Mucosa of rectum (tissue), 2 donors: Measurements from ENCODE around the gene TGM4.

ENCODE experiments used
- H3K27ac ChIP-seq, 2 donors: one replicate each; pipeline ENCODE4 v1.7.0; 2013; ENCODE audit warnings: inconsistent platforms in 2 of 2, low read depth in 2 of 2, low read length in 2 of 2
- H3K27me3 ChIP-seq, 2 donors: one replicate each; pipeline ENCODE4 v1.7.0; 2013; ENCODE audit warnings: low read length in 2 of 2; ENCODE audit not compliant: control insufficient read depth in 2 of 2, insufficient read depth in 2 of 2
- H3K36me3 ChIP-seq, 2 donors: one replicate each; pipeline ENCODE4 v1.7.0; 2013; ENCODE audit warnings: low read length in 2 of 2; ENCODE audit not compliant: control insufficient read depth in 2 of 2, insufficient read depth in 2 of 2
- H3K4me1 ChIP-seq, 2 donors: one replicate each; pipeline ENCODE4 v1.7.0; 2013; ENCODE audit warnings: low read length in 2 of 2, mild to moderate bottlenecking in 1 of 2; ENCODE audit not compliant: control insufficient read depth in 2 of 2, insufficient read depth in 2 of 2
- H3K4me3 ChIP-seq, 2 donors: one replicate each; pipeline ENCODE4 v1.7.0; 2013; ENCODE audit warnings: low read length in 2 of 2
- H3K9ac ChIP-seq, 2 donors: one replicate each; pipeline ENCODE4 v1.7.0; 2013; ENCODE audit warnings: low read length in 2 of 2, low read depth in 1 of 2, mild to moderate bottlenecking in 1 of 2
- H3K9me3 ChIP-seq, 2 donors: one replicate each; pipeline ENCODE4 v1.7.0; 2013; ENCODE audit warnings: low read length in 2 of 2; ENCODE audit not compliant: control insufficient read depth in 2 of 2
- donor health status: healthy.
- donor health status: Normal muscosa, but diverticular disease.

The TGM4 gene

DNA sequence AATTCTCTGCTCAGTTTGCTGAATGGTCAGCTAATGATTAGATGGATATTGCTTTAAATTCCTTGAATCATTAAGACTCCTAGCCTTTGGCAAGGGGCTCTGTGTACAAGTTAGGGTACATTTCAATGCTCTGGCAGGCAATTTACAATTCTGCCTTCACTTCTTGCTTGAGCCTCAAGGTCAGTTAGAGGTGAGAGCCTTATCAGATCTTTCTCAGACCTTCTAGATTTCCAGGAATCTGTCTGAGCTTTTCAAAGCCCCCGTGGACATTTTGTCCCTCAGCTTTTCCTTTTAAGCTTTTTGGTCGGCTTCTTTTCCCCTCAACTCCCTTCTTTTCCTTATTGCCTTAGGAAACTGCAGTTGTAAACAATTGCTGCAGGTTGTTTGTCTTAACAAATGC is 34.7 kb downstream of the TGM4 start:
- Histone ChIP-seq H3K4me1 (no peaks in the 10 kb centered on the region), H3K27ac (no peak overlapping the region), H3K4me3 (no peak overlapping the region), H3K27me3 (no peaks in the 10 kb centered on the region), H3K9me3 (no peaks in the 10 kb centered on the region), H3K9ac (no peak overlapping the region), H3K36me3 (no peaks in the 10 kb centered on the region)

DNA sequence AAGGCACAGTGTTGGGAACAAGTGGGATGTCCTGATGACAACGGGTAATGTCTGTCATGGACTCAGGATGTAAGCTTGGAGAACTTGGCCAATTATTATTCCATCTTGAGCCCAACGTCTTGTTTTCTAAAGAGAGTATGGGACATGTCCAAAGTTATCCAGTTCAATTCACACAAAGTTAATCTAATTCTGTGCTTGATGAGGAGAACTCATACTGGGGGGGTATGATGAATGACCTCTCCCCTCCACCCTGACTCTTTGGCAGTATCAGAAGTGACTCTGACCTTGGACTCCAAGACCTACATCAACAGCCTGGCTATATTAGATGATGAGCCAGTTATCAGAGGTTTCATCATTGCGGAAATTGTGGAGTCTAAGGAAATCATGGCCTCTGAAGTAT is 36.3 kb downstream of the TGM4 start:
- no peaks in the 10 kb centered on the region for H3K4me1 ChIP-seq
- H3K27ac ChIP-seq: no peak overlapping the region
- H3K9me3 ChIP-seq: no peaks in the 10 kb centered on the region
- H3K27me3 ChIP-seq: no peaks in the 10 kb centered on the region
- H3K9ac ChIP-seq: no peak overlapping the region
- no peaks in the 10 kb centered on the region for H3K36me3 ChIP-seq
- no peak overlapping the region for H3K4me3 ChIP-seq

- Histone ChIP-seq H3K4me3 (no peak overlapping the region), H3K27ac (no peak overlapping the region), H3K36me3 (peaks cover 14 to 19% of the 10 kb centered on the region in 2 donors), H3K27me3 (no peaks in the 10 kb centered on the region), H3K9me3 (no peaks in the 10 kb centered on the region), H3K9ac (no peak overlapping the region), H3K4me1 (no peaks in the 10 kb centered on the region)
Observed at GRCh38 chr3:44913868-44914468, 39.6 kb downstream of the TGM4 start.

DNA sequence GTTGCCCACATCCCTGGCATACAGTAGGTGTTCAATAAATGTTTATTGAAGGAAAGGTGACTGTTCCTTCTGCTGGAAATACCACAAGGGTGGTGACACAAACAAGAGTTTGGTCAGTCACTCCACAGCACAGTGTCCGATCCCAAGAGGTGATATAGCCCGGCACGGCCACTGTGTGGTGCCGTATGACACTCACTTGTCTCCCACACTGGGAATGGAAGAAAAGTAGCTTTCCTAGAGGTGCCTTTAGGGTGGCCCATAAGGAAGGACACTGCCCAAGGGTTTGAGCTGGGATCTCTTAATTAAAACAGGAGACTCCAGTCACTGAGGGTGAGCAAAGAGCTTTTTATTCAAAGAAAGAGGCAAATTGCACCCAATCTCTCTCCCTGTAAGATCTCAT is 40.5 kb downstream of the TGM4 start:
- H3K9ac ChIP-seq: no peak overlapping the region
- no peaks in the 10 kb centered on the region for H3K9me3 ChIP-seq
- no peak overlapping the region for H3K4me3 ChIP-seq
- H3K4me1 ChIP-seq: no peaks in the 10 kb centered on the region
- no peaks in the 10 kb centered on the region for H3K27me3 ChIP-seq
- peaks cover 16 to 19% of the 10 kb centered on the region in 2 donors for H3K36me3 ChIP-seq
- H3K27ac ChIP-seq: no peak overlapping the region

- Histone ChIP-seq H3K4me3 (no peak overlapping the region), H3K9me3 (no peaks in the 10 kb centered on the region), H3K36me3 (peaks cover 24 to 28% of the 10 kb centered on the region in 2 donors), H3K27me3 (no peaks in the 10 kb centered on the region), H3K9ac (no peak overlapping the region), H3K4me1 (no peaks in the 10 kb centered on the region), H3K27ac (no peak overlapping the region)
Observed at GRCh38 chr3:44915702-44916438, 41.5 kb downstream of the TGM4 start.

DNA sequence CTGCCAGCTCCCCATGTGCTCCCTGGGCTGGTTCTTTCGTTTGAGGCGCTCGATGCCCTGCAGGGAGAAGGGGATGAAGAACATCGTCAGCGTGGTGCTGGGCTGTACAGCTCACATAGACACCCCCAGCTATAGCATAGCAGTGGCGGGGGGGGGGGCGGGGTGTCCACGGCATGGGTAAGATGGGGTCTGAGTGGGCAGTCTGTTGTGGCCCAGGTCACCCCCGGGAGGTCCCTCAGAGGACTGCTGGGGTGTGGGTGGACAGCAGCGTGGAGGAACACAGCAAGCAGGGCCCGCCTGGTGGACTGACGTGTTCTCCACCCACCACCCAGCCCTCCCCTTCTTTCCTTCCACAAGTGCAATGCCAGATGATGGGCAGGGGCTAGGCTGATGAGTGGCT is 43.7 kb downstream of the TGM4 start:
- H3K27ac ChIP-seq: no peak overlapping the region
- H3K9ac ChIP-seq: no peak overlapping the region
- no peaks in the 10 kb centered on the region for H3K9me3 ChIP-seq
- peaks cover 36 to 47% of the 10 kb centered on the region in 2 donors for H3K36me3 ChIP-seq
- no peaks in the 10 kb centered on the region for H3K4me1 ChIP-seq
- no peaks in the 10 kb centered on the region for H3K27me3 ChIP-seq
- no peak overlapping the region for H3K4me3 ChIP-seq

DNA sequence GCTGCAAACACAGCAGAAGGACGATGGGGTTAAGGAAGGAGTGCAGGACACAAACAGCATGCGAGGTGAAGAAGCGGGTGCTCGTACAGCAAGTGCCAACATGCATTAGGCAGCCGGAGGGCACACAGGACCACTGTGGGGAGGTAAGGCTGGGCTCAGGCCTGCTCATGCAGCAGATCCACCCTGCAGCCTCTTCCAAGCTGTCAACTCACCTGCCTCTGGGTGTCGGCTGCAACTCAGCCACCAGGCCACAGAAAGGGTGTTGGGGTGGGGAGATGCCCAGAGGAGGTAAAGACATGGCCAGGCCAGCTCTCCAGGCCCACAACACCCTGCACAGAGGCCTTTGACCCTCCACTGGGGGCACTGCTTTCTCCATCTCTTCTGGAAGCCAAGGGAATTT is 44.2 kb downstream of the TGM4 start:
- H3K27ac ChIP-seq: no peak overlapping the region
- H3K4me3 ChIP-seq: no peak overlapping the region
- no peaks in the 10 kb centered on the region for H3K4me1 ChIP-seq
- no peak overlapping the region for H3K9ac ChIP-seq
- H3K9me3 ChIP-seq: no peaks in the 10 kb centered on the region
- peaks cover 36 to 50% of the 10 kb centered on the region in 2 donors for H3K36me3 ChIP-seq
- no peaks in the 10 kb centered on the region for H3K27me3 ChIP-seq

DNA sequence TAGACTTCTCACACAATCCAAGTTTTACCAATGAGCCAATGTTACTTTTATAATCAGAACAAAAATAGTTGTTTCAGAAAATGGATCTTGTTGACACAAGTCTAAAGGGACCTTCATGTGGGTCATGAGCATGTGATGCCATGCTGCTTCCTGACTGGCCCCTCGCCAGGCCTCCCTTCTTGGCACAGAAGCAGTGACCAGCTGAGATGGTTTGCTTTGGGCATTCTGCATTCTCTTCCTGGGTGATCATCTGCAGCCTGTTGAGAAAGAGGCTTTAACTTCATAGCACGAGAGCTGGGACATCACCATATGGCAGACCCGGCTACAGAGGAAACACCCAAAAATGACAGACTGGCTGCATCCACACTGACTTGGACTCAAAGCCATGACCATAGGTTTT is 45.7 kb downstream of the TGM4 start:
- Histone ChIP-seq H3K27ac (no peak overlapping the region), H3K27me3 (no peaks in the 10 kb centered on the region), H3K9ac (no peak overlapping the region), H3K4me3 (no peak overlapping the region), H3K4me1 (no peaks in the 10 kb centered on the region), H3K36me3 (peaks cover 36 to 57% of the 10 kb centered on the region in 2 donors), H3K9me3 (no peaks in the 10 kb centered on the region)

DNA sequence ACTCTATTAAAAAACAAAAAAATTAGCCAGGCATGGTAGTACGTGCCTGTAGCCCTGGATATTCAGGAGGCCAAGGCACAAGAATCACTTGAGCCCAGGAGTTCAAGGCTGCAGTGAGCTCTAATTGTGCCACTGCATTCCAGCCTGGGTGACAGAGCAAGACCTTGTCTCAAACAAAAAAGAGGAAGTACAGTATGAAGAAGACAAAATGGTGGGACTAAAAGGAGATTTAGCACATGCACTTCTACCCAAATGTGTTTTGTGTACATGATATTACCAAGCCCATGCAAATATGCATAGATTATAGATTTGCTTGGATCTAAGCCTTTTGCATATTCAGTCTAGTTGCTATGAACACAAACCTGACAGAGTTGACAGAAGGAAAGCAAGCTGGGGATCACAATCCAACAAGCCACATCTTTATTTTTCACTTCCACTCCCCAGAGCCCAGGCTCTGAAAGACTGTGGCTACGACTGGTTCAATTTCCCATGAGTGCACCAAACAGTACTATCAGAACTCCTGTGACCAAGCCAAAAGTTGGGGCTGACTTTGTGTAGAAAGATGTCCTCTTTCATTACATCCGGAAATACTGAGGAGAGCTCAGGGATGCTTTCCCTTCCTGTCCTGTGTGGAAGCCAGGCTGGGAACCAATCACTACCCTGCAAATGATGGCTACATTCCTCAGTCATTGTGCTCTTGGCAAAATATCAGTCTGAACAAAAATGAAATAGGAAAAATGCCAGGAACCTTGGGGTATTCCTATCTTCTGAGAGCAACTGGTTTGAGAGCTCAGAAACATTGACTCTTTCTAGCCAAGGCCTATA is 49.4 kb downstream of the TGM4 start:
- peaks cover 38 to 74% of the 10 kb centered on the region in 2 donors for H3K36me3 ChIP-seq

DNA sequence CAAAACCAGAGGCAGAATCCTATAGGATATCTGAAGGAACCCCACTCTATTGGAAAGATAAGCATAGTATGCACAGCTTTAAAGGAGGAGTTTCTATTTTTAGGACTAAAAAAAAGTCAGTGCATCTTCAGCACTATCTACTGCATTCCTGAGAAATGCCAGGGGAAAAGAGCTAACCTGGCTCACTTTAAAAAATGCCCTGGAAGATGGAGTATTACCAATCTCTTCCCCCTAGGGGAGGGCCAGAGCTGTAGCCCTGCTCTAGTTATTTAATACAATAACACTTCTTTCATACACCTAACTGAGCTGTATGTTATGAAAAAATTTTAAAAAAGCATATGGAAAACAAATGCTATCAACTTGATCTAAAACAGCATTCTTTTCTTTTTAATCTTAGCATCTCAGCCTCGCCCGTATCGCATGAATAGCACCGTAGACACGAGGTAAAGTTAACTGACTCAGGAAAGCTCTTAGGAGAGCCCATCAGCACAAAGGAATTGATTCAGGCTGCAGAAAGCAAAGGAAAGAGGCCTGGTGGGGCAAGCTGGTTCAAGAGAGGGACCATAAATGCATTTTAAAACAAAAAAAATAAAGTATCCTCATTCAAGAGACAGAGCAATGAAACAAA is 50.2 kb downstream of the TGM4 start:
- Histone ChIP-seq H3K9me3 (no peaks in the 10 kb centered on the region), H3K9ac (no peak overlapping the region), H3K36me3 (peaks cover 37 to 81% of the 10 kb centered on the region in 2 donors), H3K27me3 (no peaks in the 10 kb centered on the region), H3K4me3 (no peak overlapping the region), H3K27ac (no peak overlapping the region), H3K4me1 (no peaks in the 10 kb centered on the region)

More for the DNA sequence above, 49.4 kb downstream of the TGM4 start:
- no peak overlapping the region for H3K4me3 ChIP-seq
- H3K4me1 ChIP-seq: no peaks in the 10 kb centered on the region
- no peaks in the 10 kb centered on the region for H3K9me3 ChIP-seq
- H3K9ac ChIP-seq: no peak overlapping the region
- no peak overlapping the region for H3K27ac ChIP-seq
- no peaks in the 10 kb centered on the region for H3K27me3 ChIP-seq
